Stimulated activated naive CD8-positive, alpha-beta T cell treated with anti-CD3 and anti-CD28 coated beads, Interleukin-15, Interleukin-2, amounts not matched to agents 100 U/mL and 50 U/mL, for 24 hours (primary cell): Measurements from ENCODE around the gene RAPGEF4.
A peak's percentile ranks its signal among the peaks of the same experiment; 100 is the strongest.
"Not testable (repeated sequence)": the region's sequence is repeated elsewhere in the genome, so short reads cannot be mapped to it uniquely, and the experiment has no call there.

ENCODE experiments used
- ATAC-seq: fragments of 150-1000 bp; cut with Tn5 transposase; one replicate; pipeline ENCODE4 v1.10.0; 2021
- DNase-seq: peaks from one replicate; pipeline ENCODE4 v3.0.0; 2021

Gene RAPGEF4

GRCh38 chr2:172726172-172726735, 9.4 kb upstream of the RAPGEF4 start:
- no peak for ATAC-seq
- DNase-seq: no peak

GRCh38 chr2:172730411-172730810, 5.2 kb upstream of the RAPGEF4 start:
- ATAC-seq (no peak), DNase-seq (no peak)

- ATAC-seq (peak; percentile 40), DNase-seq (peak; percentile 48)
These were observed 699 bp upstream of the RAPGEF4 start for GRCh38 chr2:172734711-172735581.

- ATAC-seq: peak; percentile 9
These were observed 954 bp downstream of the RAPGEF4 start for GRCh38 chr2:172736424-172737174.

GRCh38 chr2:172739661-172740266, 4.1 kb downstream of the RAPGEF4 start:
- no peak for ATAC-seq
- DNase-seq: no peak

More at GRCh38 chr2:172736424-172737174, 954 bp downstream of the RAPGEF4 start:
- DNase-seq: no peak

- DNase-seq (no peak), ATAC-seq (no peak)
These were observed 5.2 kb downstream of the RAPGEF4 start for GRCh38 chr2:172740856-172741255.

- no peak for ATAC-seq
- no peak for DNase-seq
These were observed 7.4 kb downstream of the RAPGEF4 start for GRCh38 chr2:172742931-172743540.

GRCh38 chr2:172743898-172744297, 8.3 kb downstream of the RAPGEF4 start:
- no peak for DNase-seq
- no peak for ATAC-seq

- DNase-seq (no peak), ATAC-seq (no peak)
These were observed 10.0 kb downstream of the RAPGEF4 start for GRCh38 chr2:172745636-172746035.

GRCh38 chr2:172748543-172748942, 12.9 kb downstream of the RAPGEF4 start:
- ATAC-seq, DNase-seq: not testable (repeated sequence)

- no peak for DNase-seq
- ATAC-seq: no peak
These were observed 13.7 kb downstream of the RAPGEF4 start for GRCh38 chr2:172749388-172749787.

GRCh38 chr2:172751564-172751963, 15.9 kb downstream of the RAPGEF4 start:
- ATAC-seq (no peak), DNase-seq (no peak)

- no peak for DNase-seq
- no peak for ATAC-seq
These were observed 18.0 kb downstream of the RAPGEF4 start for GRCh38 chr2:172753610-172754009.

- ATAC-seq: no peak
- no peak for DNase-seq
These were observed 23.8 kb downstream of the RAPGEF4 start for GRCh38 chr2:172759441-172759840.

GRCh38 chr2:172761306-172761705, 25.7 kb downstream of the RAPGEF4 start:
- DNase-seq (no peak), ATAC-seq (no peak)

GRCh38 chr2:172762574-172762973, 26.9 kb downstream of the RAPGEF4 start:
- no peak for DNase-seq

GRCh38 chr2:172763079-172763478, 27.4 kb downstream of the RAPGEF4 start:
- no peak for ATAC-seq
- DNase-seq: no peak

More at GRCh38 chr2:172762574-172762973, 26.9 kb downstream of the RAPGEF4 start:
- ATAC-seq: no peak

GRCh38 chr2:172765662-172766061, 30.0 kb downstream of the RAPGEF4 start:
- DNase-seq (no peak), ATAC-seq (no peak)

- DNase-seq (no peak), ATAC-seq (no peak)
These were observed 32.8 kb downstream of the RAPGEF4 start for GRCh38 chr2:172768401-172768800.

GRCh38 chr2:172769879-172770278, 34.2 kb downstream of the RAPGEF4 start:
- ATAC-seq (no peak), DNase-seq (no peak)

GRCh38 chr2:172770887-172771286, 35.2 kb downstream of the RAPGEF4 start:
- DNase-seq (no peak), ATAC-seq (no peak)

- ATAC-seq: no peak
- no peak for DNase-seq
These were observed 37.0 kb downstream of the RAPGEF4 start for GRCh38 chr2:172772633-172773032.
